ENCODE results near the gene TPM3. TPM values are rescaled to one million over a fixed set of nuclear protein-coding genes. Genes with fewer than 3 reads are reported as not detected.

The TPM3 gene
- total and polyA plus RNA-seq, 2 of the 8 experiments (the other 6 are each of a cell fraction or from before 2014, with no cell fraction given): 278 to 572 TPM

DNA sequence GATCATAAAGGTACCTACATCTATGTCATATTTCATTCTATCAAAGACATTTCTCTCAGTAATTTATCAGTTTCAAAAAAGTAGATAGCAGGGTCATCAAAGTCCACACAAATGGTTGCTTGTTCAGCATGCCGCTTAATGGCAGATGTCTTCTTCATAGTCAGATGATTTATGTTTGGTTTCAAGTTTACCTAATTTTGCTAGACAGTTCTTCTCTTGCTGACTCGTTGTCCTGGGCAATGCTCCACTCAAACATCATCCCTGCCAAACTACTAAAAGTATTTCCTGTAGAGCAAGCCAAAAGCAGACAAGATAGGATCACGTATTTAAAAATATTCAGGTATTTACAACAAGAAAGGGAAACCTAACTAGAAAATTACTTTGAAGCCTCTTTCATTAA lies 50.7 kb downstream of the TPM3 start:
- no peak overlapping the region for H3K27ac ChIP-seq (ENCODE audit: low read depth, low read length)
- FAIRE-seq: no peak

More for the DNA sequence above, 50.7 kb downstream of the TPM3 start:
- no peak overlapping the region for H2BK5ac ChIP-seq (ENCODE audit: low read depth, low read length)
- ChIA-PET CTCF (ENCODE audit: partially characterized antibody) (interaction anchor here (0.6 to 1.2 kb wide), 3 partner anchors 37 to 154 kb away, joined by 3 to 5 read pairs (median 3); no protein-coding TSS in a partner anchor), POLR2A (ENCODE audit: partially characterized antibody) (interaction anchor here (1.0 kb wide), 1 partner anchor 39 kb away, joined by 3 read pairs; no protein-coding TSS in a partner anchor)
- H3K9ac ChIP-seq (replicated peaks in 1 of 4; ENCODE audit: extremely low read depth in 1 of 4, low read depth in 3 of 4, low read length in 3 of 4): no peak overlapping the region
- DNase-seq (ENCODE audit: low read depth in 1 of 2, low spot score in 2 of 2): no peak
- H2BK12ac ChIP-seq (ENCODE audit: low read depth, low read length): no peak overlapping the region
- H4K5ac ChIP-seq (ENCODE audit: insufficient read length, low read depth, low read length): no peak overlapping the region
- TF ChIP-seq POLR2AphosphoS5 (IDR thresholded peaks at IDR 0.05; ENCODE audit: low read depth, low read length): no peak
- no peak for TF ChIP-seq ASH2L (IDR thresholded peaks at IDR 0.05; ENCODE audit: low read length)
- TF ChIP-seq ZNF274 (IDR thresholded peaks at IDR 0.05; ENCODE audit: borderline replicate concordance, extremely low read depth, low read length): no peak
- TF ChIP-seq, protein P1, sequence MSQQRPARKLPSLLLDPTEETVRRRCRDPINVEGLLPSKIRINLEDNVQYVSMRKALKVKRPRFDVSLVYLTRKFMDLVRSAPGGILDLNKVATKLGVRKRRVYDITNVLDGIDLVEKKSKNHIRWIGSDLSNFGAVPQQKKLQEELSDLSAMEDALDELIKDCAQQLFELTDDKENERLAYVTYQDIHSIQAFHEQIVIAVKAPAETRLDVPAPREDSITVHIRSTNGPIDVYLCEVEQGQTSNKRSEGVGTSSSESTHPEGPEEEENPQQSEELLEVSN (IDR thresholded peaks at IDR 0.05): no peak
- no peak for TF ChIP-seq SP2 (IDR thresholded peaks at IDR 0.05; ENCODE audit: low read length)
- TF ChIP-seq CBX8 (IDR thresholded peaks at IDR 0.05; ENCODE audit: borderline replicate concordance, low read depth, low read length): no peak
- no peak for TF ChIP-seq PHF8 (conservative IDR thresholded peaks at IDR 0.05; ENCODE audit: low read depth, low read length)
- TF ChIP-seq POU5F1 (IDR thresholded peaks at IDR 0.05; ENCODE audit: low read depth, low read length): no peak
- TF ChIP-seq, protein P2, sequence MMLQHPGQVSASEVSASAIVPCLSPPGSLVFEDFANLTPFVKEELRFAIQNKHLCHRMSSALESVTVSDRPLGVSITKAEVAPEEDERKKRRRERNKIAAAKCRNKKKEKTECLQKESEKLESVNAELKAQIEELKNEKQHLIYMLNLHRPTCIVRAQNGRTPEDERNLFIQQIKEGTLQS (IDR thresholded peaks at IDR 0.05; ENCODE audit: insufficient read depth, low read depth, low read length): no peak
- TF ChIP-seq TCF12 (IDR thresholded peaks at IDR 0.05; ENCODE audit: low read depth, low read length): no peak
- no peak overlapping the region for H2AFZ ChIP-seq (ENCODE audit: low read length)
- H3K4me2 ChIP-seq (ENCODE audit: insufficient read depth in 1 of 2, low read depth in 2 of 2, low read length in 2 of 2): no peak overlapping the region
- no peaks in the 10 kb centered on the region for H3K79me2 ChIP-seq (ENCODE audit: control insufficient read depth in 1 of 2, insufficient read depth in 2 of 2, low read length in 2 of 2)
- H3K9me3 ChIP-seq (ENCODE audit: insufficient read depth in 2 of 2, low read depth in 1 of 2, low read length in 1 of 2): no peaks in the 10 kb centered on the region
- no peak overlapping the region for H2AK5ac ChIP-seq (ENCODE audit: low read depth, low read length)
- H3K18ac ChIP-seq (ENCODE audit: extremely low read depth, low read length): no peak overlapping the region
- WGBS, 2 experiments (ENCODE audit: extremely low coverage in 1 of 2, insufficient coverage in 1 of 2, insufficient read length in 1 of 2, insufficient replicate concordance in 2 of 2, low coverage in 1 of 2, low lambda C conversion rate in 2 of 2, missing lambda C conversion rate in 1 of 2): 96% methylated on average over 3 of the region's 3 CpGs; no CpG with 5 or more reads in 1 of the 2 experiments
- no peak overlapping the region for H2BK120ac ChIP-seq (replicated peaks; ENCODE audit: low read depth, low read length)
- no peaks in the 10 kb centered on the region for H3K4me1 ChIP-seq (replicated peaks in 1 of 4; ENCODE audit: control insufficient read depth in 3 of 4, insufficient read depth in 4 of 4, low read length in 3 of 4)
- no peaks in the 10 kb centered on the region for H4K20me1 ChIP-seq (replicated peaks in 1 of 2; ENCODE audit: control insufficient read depth in 1 of 2, insufficient read depth in 2 of 2, low read length in 2 of 2)
- H3K79me1 ChIP-seq (ENCODE audit: low read depth, low read length): no peaks in the 10 kb centered on the region
- H2BK20ac ChIP-seq (ENCODE audit: low read length): no peak overlapping the region
- no peak overlapping the region for H3K14ac ChIP-seq (ENCODE audit: insufficient read length)
- no peaks in the 10 kb centered on the region for H3K36me3 ChIP-seq (ENCODE audit: control insufficient read depth in 2 of 4, insufficient read depth in 4 of 4, low read length in 3 of 4)
- no peak overlapping the region for H4K91ac ChIP-seq (replicated peaks; ENCODE audit: insufficient read length, low read length)
- H3K23ac ChIP-seq (ENCODE audit: insufficient read length): no peak overlapping the region
- H3K23me2 ChIP-seq (ENCODE audit: low read depth, low read length): no peaks in the 10 kb centered on the region
- no peak overlapping the region for H3K56ac ChIP-seq (replicated peaks; ENCODE audit: insufficient read length, low read depth, low read length)
- no peak overlapping the region for H2BK15ac ChIP-seq (ENCODE audit: low read length)
- no peak overlapping the region for H3K4ac ChIP-seq (replicated peaks; ENCODE audit: insufficient read length, low read depth, low read length)
- H3K27me3 ChIP-seq (replicated peaks in 1 of 4; ENCODE audit: control insufficient read depth in 3 of 4, extremely low read depth in 1 of 4, insufficient read depth in 3 of 4, low read length in 3 of 4): no peaks in the 10 kb centered on the region
- H3K4me3 ChIP-seq (ENCODE audit: extremely low read depth in 1 of 4, insufficient read depth in 2 of 4, low read depth in 3 of 4, low read length in 4 of 4): no peak overlapping the region
- no peak overlapping the region for H4K8ac ChIP-seq (ENCODE audit: extremely low read depth, insufficient read depth, low read length)
